Measurements from ENCODE around the gene IL13RA1.
"Not testable (repeated sequence)": the region's sequence is repeated elsewhere in the genome, so short reads cannot be mapped to it uniquely, and the experiment has no call there.

GRCh38 chrX:118817257-118817656, 89.9 kb downstream of the IL13RA1 start:
- TF ChIP-seq CTCF (IDR thresholded peaks at IDR 0.05; ENCODE audit: insufficient read depth, low read depth, low read length); EZH2 (IDR thresholded peaks at IDR 0.05; ENCODE audit: insufficient read depth, low read length): not testable (repeated sequence)

All from astrocyte (in vitro differentiated cells and primary cell).